Fibroblast of lung (primary cell): Measurements from ENCODE around the gene KPNB1.

Experiments
- EZH2 ChIP-seq: IDR thresholded peaks from 2 replicates; pipeline ENCODE4 v1.5.1; 2012; ENCODE audit warnings: low read length, control low read depth, mild to moderate bottlenecking; ENCODE audit errors: missing control alignments
- TF ChIP-seq, protein P1 (sequence below), 2 donors: IDR thresholded peaks in 1 of 2; conservative IDR thresholded peaks in 1 of 2; 1 replicate in 1 of 2; 2 replicates in 1 of 2; pipeline ENCODE4 v1.5.1; 2011 to 2012; ENCODE audit warnings: low read length in 2 of 2, control low read depth in 1 of 2, inconsistent platforms in 1 of 2, low read depth in 1 of 2, mild to moderate bottlenecking in 1 of 2

DNA sequence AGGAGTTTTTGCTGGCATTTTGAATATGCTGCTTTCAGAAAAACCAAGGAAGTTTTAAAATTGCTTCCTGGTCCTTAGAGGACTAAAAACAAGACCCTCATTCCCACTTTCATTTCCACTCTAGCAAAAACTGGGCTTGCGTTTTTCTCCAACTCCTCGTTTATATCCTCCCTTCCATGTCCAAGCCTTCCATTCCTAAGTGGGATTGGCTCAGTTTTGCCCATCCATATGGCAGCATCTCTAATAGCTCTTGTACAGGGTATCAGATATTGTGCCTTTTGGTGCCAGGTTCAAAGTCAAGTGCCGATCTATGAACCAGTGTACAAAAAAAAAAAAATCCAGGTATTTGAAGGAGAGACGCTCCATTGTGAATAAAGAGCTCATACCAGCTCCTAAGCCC lies 34.3 kb downstream of the KPNB1 start:
- TF ChIP-seq EZH2: no peak
- TF ChIP-seq, protein P1, sequence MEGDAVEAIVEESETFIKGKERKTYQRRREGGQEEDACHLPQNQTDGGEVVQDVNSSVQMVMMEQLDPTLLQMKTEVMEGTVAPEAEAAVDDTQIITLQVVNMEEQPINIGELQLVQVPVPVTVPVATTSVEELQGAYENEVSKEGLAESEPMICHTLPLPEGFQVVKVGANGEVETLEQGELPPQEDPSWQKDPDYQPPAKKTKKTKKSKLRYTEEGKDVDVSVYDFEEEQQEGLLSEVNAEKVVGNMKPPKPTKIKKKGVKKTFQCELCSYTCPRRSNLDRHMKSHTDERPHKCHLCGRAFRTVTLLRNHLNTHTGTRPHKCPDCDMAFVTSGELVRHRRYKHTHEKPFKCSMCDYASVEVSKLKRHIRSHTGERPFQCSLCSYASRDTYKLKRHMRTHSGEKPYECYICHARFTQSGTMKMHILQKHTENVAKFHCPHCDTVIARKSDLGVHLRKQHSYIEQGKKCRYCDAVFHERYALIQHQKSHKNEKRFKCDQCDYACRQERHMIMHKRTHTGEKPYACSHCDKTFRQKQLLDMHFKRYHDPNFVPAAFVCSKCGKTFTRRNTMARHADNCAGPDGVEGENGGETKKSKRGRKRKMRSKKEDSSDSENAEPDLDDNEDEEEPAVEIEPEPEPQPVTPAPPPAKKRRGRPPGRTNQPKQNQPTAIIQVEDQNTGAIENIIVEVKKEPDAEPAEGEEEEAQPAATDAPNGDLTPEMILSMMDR (conservative IDR thresholded peaks at IDR 0.05 in 1 of 2, IDR thresholded peaks at IDR 0.05 in 1 of 2; ENCODE audit: low read depth in 1 of 2, low read length in 2 of 2): no peak
